Stimulated activated CD4-positive, alpha-beta T cell treated with anti-CD3 and anti-CD28 coated beads, Interleukin-12 subunit alpha, Interleukin-12 subunit beta, amount 100 ng/mL, for 4 hours (primary cell): ENCODE results near the gene S100A8.

ENCODE experiments used
- DNase-seq: peaks from one replicate; pipeline ENCODE4 v3.0.0-alpha.2; 2020

The S100A8 gene

DNA sequence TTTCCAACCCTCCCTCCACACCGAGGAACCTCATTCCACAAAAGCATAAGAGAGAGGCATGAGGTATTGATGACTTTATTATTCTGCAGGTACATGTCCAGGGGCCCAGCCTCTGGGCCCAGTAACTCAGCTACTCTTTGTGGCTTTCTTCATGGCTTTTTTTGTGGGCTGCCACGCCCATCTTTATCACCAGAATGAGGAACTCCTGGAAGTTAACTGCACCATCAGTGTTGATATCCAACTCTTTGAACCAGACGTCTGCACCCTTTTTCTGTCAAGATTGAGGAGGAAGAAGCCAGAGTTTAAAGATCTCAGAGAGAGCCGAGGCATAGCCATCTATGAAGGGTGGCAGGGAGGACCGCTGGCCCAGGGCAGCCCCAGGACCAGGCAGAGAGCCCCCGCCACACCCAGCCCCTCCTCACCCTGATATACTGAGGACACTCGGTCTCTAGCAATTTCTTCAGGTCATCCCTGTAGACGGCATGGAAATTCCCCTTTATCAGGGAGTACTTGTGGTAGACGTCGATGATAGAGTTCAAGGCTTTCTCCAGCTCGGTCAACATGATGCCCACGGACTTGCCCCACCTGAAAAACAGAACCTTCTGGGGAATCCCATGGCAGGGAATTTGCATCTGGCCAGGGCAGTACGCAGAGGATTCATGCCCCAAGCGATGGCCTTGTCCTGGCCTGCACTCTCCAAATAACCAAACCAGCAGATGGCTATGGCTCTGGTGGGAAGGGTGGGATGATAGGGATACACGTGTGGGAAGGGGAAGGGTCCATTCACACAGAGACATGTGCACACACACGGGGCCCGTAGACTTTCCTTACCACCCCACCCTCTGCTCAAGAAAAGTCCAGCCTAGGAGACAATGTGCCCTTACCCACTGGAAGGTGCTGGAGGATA, 647 bp downstream of the S100A8 start:
- DNase-seq: no peak

- DNase-seq: no peak
Measured at GRCh38 chr1:153389401-153389800, 1.5 kb downstream of the S100A8 start.

GRCh38 chr1:153387785-153388184, 3.1 kb downstream of the S100A8 start:
- no peak for DNase-seq

- no peak for DNase-seq
Measured at GRCh38 chr1:153387001-153387400, 3.9 kb downstream of the S100A8 start.

- DNase-seq: no peak
Measured at GRCh38 chr1:153386500-153386901, 4.4 kb downstream of the S100A8 start.

GRCh38 chr1:153384958-153385580, 5.8 kb downstream of the S100A8 start:
- DNase-seq: no peak

DNA sequence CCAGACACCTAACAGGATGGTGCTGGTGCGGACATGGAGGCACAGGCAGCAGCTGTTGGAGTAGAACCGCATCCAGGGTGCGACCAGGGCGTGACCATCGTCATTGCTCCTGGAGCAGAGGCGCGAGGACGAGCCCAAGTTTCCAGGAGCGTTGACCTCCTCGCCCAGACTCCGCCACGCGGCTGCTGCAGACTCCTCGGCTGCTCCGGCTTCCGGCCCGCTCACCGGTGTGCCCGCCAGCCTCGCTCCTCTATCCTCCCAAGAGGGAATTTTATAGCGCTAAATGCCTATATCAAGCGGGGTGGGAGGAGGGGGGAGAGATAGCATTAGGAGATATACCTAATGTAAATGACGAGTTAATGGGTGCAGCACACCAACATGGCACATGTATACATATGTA, 10.2 kb downstream of the S100A8 start:
- DNase-seq: no peak

- no peak for DNase-seq
Measured at GRCh38 chr1:153379591-153379990, 11.3 kb downstream of the S100A8 start.

- DNase-seq: no peak
Measured at GRCh38 chr1:153375511-153375910, 15.4 kb downstream of the S100A8 start, which contains the start of gene S100A12. S100A12 (minus strand) TSS chr1:153375621; CDS start chr1:153374592, 1,029 bp downstream.

GRCh38 chr1:153374071-153374470, 16.8 kb downstream of the S100A8 start:
- DNase-seq: no peak

GRCh38 chr1:153372571-153372970, 18.3 kb downstream of the S100A8 start:
- no peak for DNase-seq

DNA sequence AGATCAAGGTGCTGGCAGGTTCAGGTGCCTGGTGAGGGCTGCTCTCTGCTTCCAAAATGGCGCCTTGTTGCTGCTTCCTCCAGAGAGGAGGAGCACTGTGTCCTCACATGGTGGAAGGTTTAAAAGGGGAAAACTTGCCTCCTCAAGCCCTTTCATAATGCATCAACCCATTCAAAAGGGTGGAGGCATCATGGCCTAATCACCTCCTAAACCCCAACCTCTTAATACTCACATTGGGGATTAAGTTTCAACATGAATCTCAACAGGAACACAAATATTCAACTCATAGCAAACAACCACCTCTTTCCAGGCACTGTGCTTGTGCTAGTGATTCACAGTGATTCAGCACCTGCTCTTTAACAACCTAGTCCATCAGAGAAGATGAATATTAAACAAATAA, 19.6 kb downstream of the S100A8 start:
- DNase-seq: no peak

DNA sequence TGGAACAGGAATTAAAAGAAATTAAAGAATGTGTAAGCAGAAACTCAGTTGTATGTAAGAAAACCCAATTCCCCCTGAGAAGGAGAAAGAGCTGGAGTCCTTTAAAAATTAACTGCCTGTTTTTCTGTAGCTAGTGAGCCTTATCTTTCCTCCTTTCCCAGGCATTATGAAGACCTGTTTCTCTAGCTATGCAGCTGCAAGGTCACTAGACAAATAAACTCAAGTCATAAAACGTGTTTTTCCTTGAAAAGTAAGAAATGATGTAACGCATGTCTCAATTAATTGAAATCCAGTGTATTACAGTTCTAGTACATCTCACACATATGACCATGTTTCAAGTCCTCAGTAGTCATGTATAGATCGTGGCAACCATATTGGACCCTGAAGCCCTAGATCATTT, 20.7 kb downstream of the S100A8 start:
- no peak for DNase-seq

- no peak for DNase-seq
Measured at GRCh38 chr1:153368495-153368894, 22.4 kb downstream of the S100A8 start.

DNA sequence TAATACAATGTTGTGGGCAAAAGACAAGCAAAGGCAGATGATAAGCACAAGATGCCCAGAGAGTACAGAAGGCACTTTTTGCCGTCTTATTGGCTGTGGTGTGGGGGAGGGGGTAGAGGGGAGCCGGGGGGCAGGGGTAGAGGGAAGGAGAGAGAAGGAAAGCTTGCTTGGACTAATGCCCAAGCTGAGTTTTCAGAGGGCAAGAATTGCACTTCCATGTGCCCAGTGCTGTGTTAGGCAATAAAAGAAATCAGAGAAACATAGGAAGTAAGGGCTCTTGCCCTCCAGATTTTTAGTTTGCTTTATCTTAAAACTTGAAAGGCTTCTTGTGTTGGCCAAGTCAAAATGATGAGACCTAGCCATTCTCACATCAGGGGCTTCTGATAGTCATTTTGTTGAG, 23.8 kb downstream of the S100A8 start:
- DNase-seq: no peak

- DNase-seq: no peak
Measured at GRCh38 chr1:153366261-153366660, 24.6 kb downstream of the S100A8 start.

DNA sequence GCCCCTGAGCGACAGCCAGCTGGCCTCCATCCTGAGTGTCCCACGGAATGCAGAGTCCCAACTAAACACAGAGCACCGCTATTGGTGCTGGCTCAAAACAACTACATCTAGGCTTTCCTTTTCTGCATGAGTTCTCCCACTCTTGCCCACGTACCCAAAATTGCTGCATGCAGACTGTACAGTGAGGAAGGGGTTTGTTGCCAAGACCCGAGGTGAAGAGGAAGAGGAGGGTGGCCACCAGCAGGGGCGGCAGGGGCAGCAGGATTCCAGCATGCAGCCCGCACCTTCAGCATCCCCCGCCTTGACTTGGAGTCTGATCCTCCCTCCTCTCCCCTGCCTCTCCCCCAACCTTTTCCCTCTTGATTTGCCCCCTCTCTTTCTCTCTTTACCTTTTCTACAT, 25.2 kb downstream of the S100A8 start:
- no peak for DNase-seq

GRCh38 chr1:153364766-153365666, 25.9 kb downstream of the S100A8 start:
- DNase-seq: no peak

DNA sequence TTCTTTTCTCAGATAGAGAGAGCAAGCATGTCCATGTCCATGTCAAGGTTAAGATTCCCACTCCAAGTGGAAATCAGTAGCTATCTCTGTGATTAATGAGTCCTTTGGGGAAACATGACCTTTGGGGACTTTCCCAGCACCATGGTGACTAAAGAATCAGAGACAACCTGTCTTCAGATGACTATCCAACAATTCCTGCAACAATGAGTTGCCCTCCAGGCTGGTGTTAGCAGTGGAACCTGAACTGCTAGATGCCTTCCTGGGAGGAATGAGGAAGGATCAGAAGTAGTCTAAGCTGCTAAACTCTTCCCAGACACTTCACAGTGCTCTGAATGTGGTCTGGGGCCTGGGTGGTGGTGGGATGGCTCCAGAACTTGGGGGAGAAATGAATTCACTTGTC, 26.7 kb downstream of the S100A8 start:
- DNase-seq: no peak

DNA sequence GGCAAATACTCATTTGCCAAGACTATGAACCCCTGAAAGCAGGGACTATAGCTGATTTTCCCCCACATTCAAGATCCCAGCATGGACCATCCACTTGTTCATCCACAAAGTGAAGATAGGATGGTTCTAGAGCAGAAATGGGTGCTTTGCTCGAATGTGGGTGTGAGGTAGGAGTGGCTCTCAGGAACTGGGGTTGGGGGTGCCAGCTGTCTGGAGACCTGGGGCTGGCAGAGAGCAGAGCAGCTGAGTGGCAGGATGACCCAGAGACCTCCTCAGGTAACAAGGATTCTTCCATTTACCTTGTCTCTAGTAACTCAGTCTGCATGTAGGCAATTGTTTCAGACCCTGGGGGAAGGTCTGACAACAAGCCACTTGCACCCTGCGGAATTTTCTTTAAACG, 27.2 kb downstream of the S100A8 start:
- no peak for DNase-seq

DNA sequence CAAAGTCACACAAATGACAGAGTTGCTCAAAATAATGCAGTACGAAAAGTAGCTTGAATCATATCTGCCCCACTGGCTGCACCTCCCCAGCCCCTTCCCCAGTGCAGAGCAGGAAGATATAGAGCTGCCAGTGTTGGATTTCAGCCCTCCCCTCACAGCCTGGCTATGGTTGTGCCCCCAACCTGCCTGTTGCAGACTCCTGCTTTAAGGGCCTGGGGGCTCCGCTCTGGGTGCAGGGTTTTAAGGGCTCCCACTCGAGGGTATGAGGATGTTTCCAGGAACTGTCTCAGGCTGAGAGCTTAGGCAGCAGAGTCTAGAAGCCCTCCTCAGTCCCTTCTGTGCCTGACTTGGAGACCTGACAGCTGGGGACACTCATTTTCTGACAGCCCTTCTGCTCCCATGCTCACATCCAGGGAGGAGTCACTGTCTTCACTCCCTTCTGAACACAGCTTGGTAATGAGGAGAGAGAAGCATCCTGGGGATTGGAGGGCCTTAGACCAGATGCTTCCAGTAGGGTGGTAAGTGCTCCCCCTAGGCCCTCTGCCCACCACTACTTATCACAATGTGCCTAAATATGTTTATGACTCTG, 28.6 kb downstream of the S100A8 start:
- no peak for DNase-seq

DNA sequence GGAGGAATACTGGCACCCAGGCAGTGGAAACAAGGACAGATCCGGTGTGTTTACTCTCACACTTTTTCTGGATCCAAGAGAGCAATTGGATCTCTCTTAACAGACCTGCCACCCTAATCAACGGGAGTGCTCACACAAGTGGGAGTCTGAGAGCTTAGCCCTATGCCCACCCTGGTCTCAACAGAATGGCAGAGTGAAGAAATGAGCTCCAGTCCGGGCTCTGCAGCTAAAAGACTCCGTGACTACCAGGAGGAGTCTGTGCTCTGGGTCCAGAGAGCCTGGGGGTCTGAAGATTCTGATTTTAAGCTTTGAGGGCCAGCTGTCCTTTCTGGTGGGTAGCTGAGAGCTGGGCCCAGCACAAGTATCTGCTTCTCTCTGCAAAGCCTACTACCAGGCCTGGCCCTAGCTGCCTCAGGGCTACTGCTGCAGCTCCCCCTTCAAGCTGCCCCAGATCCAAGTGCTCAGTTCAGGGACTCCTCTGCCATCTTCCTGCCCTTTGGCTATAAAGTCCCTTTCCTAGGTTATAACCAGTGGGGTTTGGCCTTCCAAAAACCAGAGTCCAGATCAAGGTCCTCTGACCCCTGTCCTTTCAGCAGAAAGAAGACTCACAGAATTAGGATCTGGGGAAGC, 29.3 kb downstream of the S100A8 start:
- no peak for DNase-seq
